ENCODE data around the gene TMEM30A. TPM values are rescaled to one million over a fixed set of nuclear protein-coding genes. Genes with fewer than 3 reads are reported as not detected.

TMEM30A gene
- total and polyA plus RNA-seq, 2 of the 13 experiments (the other 11 are each of a cell fraction or from before 2014, with no cell fraction given): 17.6 to 54.4 TPM

GRCh38 chr6:75243333-75244062 is 41.1 kb downstream of the TMEM30A start, which contains the start of gene COX7A2 (continued):
- TF ChIP-seq USF2 (IDR thresholded peaks at IDR 0.05; ENCODE audit: low read depth, low read length) (no peak), USF2 (CRISPR knock-in tag; IDR thresholded peaks at IDR 0.05; ENCODE audit: borderline replicate concordance) (no peak; the same call in 1 of the 2 replicates), SCMH1 (CRISPR knock-in tag; IDR thresholded peaks at IDR 0.05; ENCODE audit: borderline replicate concordance) (no peak), FOXA3 (CRISPR knock-in tag; IDR thresholded peaks at IDR 0.05) (peak; percentile 65; the same call in 1 of the 2 replicates), ZNF337 (CRISPR knock-in tag; IDR thresholded peaks at IDR 0.05; ENCODE audit: borderline replicate concordance, low read depth) (0 out of 2 replicates have a peak, but pooled peaks have one; percentile 52), RXRB (CRISPR knock-in tag; IDR thresholded peaks at IDR 0.05; ENCODE audit: borderline replicate concordance) (peak; percentile 82), ATF1 (CRISPR knock-in tag; IDR thresholded peaks at IDR 0.05) (peak; percentile 88), TOE1 (CRISPR knock-in tag; IDR thresholded peaks at IDR 0.05) (peak; percentile 11; the same call in 1 of the 2 replicates), ZNF232 (CRISPR knock-in tag; IDR thresholded peaks at IDR 0.05; ENCODE audit: borderline replicate concordance) (peak; percentile 55; the same call in 1 of the 2 replicates), ADNP (CRISPR knock-in tag; IDR thresholded peaks at IDR 0.05) (no peak), ZNF782 (CRISPR knock-in tag; IDR thresholded peaks at IDR 0.05; ENCODE audit: borderline replicate concordance) (no peak)
- TF ChIP-seq, protein P1, sequence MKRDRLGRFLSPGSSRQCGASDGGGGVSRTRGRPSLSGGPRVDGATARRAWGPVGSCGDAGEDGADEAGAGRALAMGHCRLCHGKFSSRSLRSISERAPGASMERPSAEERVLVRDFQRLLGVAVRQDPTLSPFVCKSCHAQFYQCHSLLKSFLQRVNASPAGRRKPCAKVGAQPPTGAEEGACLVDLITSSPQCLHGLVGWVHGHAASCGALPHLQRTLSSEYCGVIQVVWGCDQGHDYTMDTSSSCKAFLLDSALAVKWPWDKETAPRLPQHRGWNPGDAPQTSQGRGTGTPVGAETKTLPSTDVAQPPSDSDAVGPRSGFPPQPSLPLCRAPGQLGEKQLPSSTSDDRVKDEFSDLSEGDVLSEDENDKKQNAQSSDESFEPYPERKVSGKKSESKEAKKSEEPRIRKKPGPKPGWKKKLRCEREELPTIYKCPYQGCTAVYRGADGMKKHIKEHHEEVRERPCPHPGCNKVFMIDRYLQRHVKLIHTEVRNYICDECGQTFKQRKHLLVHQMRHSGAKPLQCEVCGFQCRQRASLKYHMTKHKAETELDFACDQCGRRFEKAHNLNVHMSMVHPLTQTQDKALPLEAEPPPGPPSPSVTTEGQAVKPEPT (CRISPR knock-in tag; IDR thresholded peaks at IDR 0.05; ENCODE audit: low read depth): no peak
- TF ChIP-seq, protein P2, sequence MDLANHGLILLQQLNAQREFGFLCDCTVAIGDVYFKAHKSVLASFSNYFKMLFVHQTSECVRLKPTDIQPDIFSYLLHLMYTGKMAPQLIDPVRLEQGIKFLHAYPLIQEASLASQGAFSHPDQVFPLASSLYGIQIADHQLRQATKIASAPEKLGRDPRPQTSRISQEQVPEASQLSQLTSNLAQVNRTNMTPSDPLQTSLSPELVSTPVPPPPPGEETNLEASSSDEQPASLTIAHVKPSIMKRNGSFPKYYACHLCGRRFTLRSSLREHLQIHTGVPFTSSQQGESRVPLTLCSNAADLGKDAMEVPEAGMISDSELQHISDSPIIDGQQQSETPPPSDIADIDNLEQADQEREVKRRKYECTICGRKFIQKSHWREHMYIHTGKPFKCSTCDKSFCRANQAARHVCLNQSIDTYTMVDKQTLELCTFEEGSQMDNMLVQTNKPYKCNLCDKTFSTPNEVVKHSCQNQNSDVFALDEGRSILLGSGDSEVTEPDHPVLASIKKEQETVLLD (CRISPR knock-in tag; IDR thresholded peaks at IDR 0.05; ENCODE audit: low read depth): 0 out of 2 replicates have a peak, but pooled peaks have one; percentile 52
- TF ChIP-seq, protein P3, sequence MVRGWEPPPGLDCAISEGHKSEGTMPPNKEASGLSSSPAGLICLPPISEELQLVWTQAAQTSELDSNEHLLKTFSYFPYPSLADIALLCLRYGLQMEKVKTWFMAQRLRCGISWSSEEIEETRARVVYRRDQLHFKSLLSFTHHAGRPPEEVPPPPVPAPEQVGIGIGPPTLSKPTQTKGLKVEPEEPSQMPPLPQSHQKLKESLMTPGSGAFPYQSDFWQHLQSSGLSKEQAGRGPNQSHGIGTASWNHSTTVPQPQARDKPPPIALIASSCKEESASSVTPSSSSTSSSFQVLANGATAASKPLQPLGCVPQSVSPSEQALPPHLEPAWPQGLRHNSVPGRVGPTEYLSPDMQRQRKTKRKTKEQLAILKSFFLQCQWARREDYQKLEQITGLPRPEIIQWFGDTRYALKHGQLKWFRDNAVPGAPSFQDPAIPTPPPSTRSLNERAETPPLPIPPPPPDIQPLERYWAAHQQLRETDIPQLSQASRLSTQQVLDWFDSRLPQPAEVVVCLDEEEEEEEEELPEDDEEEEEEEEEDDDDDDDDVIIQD (CRISPR knock-in tag; IDR thresholded peaks at IDR 0.05; ENCODE audit: low read depth): peak; percentile 99
- TF ChIP-seq, protein P4, sequence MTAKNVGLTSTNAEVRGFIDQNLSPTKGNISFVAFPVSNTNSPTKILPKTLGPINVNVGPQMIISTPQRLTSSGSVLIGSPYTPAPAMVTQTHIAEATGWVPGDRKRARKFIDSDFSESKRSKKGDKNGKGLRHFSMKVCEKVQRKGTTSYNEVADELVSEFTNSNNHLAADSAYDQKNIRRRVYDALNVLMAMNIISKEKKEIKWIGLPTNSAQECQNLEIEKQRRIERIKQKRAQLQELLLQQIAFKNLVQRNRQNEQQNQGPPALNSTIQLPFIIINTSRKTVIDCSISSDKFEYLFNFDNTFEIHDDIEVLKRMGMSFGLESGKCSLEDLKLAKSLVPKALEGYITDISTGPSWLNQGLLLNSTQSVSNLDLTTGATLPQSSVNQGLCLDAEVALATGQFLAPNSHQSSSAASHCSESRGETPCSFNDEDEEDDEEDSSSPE (CRISPR knock-in tag; IDR thresholded peaks at IDR 0.05): peak; percentile 62; the same call in 1 of the 2 replicates

Data from HepG2 (cell line).